ENCODE results near the gene SLC25A46.

Gene SLC25A46

DNA sequence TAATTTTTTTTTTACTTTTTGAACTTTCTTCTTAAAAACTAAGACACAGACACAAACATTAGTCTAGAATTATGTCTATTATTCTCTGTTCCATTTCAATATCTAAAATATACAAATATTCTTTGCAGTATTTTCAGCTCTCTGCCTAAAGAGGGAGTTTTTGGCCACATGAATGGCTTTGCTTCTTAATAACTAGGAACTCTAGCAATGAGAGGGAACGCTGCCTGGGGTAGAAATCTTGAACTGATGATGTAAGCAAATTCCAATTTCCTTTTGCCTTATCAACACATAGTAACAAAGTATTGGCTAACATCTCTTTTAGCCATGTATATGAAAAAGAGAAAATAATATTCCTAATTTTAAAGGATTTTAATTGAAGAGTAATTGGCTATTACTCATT, 51.9 kb downstream of the SLC25A46 start:
- TF ChIP-seq, protein P1, sequence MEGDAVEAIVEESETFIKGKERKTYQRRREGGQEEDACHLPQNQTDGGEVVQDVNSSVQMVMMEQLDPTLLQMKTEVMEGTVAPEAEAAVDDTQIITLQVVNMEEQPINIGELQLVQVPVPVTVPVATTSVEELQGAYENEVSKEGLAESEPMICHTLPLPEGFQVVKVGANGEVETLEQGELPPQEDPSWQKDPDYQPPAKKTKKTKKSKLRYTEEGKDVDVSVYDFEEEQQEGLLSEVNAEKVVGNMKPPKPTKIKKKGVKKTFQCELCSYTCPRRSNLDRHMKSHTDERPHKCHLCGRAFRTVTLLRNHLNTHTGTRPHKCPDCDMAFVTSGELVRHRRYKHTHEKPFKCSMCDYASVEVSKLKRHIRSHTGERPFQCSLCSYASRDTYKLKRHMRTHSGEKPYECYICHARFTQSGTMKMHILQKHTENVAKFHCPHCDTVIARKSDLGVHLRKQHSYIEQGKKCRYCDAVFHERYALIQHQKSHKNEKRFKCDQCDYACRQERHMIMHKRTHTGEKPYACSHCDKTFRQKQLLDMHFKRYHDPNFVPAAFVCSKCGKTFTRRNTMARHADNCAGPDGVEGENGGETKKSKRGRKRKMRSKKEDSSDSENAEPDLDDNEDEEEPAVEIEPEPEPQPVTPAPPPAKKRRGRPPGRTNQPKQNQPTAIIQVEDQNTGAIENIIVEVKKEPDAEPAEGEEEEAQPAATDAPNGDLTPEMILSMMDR (conservative IDR thresholded peaks at IDR 0.05; ENCODE audit: low read depth, low read length), result peak; percentile 65
- peak; percentile 95 for DNase-seq (ENCODE audit: low read depth)
- no peak overlapping the region for H3K4me3 ChIP-seq (ENCODE audit: low read depth, low read length)

DNA sequence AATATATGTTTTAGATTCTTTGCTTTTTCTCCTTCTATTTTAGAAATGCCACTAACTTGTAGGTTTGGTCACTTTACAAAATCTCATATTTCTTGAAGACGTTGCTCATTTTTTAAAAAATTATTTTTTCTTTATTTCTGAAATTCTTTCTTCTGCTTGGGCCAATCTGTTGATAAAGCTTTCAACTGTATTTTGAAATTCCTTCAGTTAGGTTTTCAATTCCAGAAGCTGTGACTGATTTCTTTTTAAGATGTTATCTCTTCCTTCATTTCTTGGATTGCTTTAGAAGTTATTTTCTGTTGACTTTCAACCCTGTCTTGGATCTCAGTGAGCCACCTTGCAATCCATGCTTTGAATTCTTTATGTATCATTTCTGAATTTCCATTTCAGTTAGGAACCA, 64.2 kb downstream of the SLC25A46 start:
- no peak for DNase-seq (ENCODE audit: low read depth)
- TF ChIP-seq, protein P1 (conservative IDR thresholded peaks at IDR 0.05; ENCODE audit: low read depth, low read length), result no peak
- no peak overlapping the region for H3K4me3 ChIP-seq (ENCODE audit: low read depth, low read length)

DNA sequence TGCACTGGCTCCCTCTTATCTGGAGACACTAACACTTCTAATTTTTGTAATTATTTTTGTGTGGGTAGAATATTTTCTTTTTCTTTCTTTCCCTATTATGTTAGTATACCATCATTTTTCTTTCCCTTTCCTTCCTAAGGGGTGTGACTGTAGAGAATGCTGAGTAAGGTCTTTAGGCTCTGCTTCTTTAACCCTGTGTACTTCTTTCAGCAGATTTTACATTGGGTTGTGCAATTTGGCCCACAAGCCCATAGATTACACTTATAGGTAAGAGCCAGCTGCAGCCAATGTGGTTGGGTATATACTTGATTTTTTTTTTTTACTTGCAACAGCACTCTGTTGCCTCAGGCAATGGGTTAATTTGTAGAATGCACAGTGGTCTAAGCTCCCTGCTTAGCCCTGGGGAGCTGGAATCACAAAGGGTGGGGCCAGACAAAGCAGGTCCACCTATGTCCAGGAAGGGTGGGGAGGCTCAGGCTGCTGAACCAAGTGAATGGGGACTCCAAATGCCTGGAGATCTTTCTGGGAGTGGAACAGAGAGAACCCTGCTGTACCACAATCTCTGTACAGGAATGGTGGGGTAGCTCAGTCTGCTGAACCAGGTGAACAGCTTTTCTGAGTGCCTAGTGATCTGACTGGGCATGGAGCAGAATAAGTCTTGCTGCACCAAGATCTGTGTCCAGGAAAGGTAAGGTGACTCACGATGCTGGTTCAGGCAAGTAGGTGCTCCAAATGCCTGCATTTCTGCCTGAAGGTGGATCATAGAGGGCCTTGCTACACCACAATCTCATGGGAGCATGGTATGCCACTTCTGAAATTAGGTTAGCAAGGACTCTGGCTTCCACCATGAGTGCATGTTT, 64.9 kb downstream of the SLC25A46 start:
- no peak for DNase-seq (ENCODE audit: low read depth)
- TF ChIP-seq, protein P1 (conservative IDR thresholded peaks at IDR 0.05; ENCODE audit: low read depth, low read length), result no peak
- H3K4me3 ChIP-seq (ENCODE audit: low read depth, low read length), result no peak overlapping the region

DNA sequence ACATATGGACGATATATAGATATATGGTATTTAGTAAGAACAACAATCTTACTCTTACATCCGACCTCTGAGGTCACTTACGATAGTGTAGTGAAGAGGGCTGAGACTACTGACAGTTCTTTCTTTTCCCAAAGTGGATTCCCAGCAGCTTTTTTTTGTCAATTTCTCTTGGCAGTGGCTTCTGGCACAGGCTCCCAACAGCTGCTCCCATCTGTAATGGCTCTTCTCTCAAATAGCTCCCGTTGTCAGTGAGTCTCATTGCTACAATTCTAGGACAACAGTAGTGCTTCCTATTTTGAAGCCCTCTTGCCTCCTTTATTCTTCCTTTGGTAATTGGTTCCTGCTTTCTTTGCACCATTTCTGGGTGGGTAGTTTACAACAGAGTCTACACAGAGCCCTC, 68.4 kb downstream of the SLC25A46 start:
- no peak overlapping the region for H3K4me3 ChIP-seq (ENCODE audit: low read depth, low read length)
- no peak for DNase-seq (ENCODE audit: low read depth)
- TF ChIP-seq, protein P1 (conservative IDR thresholded peaks at IDR 0.05; ENCODE audit: low read depth, low read length), result no peak

DNA sequence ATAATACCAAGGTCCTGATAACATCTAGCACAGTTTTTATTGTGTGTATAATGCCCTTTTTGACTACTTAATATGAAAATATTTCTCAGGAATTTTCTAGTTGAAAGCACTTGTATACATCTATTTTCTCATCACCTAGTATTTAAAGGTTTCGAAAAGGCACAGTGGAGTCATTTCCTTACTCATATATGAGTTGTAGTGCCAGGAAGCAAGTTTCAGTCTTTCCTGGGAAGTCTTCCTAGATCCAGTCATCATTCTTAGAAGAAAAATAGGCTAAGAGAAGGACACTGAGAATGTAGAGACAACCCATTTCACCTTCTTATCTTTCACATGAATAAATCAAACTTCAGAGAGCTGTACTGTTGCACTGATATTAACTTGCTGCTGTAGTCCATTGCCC, 70.2 kb downstream of the SLC25A46 start:
- no peak overlapping the region for H3K4me3 ChIP-seq (ENCODE audit: low read depth, low read length)
- TF ChIP-seq, protein P1 (conservative IDR thresholded peaks at IDR 0.05; ENCODE audit: low read depth, low read length), result no peak
- DNase-seq (ENCODE audit: low read depth), result no peak

Measured in choroid plexus epithelial cell (primary cell).